NCI-H526 (cell line): ENCODE measurements around the gene DMBT1.
A peak's percentile ranks its signal among the peaks of the same experiment; 100 is the strongest.

Experiments used
- DNase-seq, 2 experiments: peaks; one replicate each; lab custom pipeline; 2025; lab: John Stamatoyannopoulos, UW

The DMBT1 gene

DNA sequence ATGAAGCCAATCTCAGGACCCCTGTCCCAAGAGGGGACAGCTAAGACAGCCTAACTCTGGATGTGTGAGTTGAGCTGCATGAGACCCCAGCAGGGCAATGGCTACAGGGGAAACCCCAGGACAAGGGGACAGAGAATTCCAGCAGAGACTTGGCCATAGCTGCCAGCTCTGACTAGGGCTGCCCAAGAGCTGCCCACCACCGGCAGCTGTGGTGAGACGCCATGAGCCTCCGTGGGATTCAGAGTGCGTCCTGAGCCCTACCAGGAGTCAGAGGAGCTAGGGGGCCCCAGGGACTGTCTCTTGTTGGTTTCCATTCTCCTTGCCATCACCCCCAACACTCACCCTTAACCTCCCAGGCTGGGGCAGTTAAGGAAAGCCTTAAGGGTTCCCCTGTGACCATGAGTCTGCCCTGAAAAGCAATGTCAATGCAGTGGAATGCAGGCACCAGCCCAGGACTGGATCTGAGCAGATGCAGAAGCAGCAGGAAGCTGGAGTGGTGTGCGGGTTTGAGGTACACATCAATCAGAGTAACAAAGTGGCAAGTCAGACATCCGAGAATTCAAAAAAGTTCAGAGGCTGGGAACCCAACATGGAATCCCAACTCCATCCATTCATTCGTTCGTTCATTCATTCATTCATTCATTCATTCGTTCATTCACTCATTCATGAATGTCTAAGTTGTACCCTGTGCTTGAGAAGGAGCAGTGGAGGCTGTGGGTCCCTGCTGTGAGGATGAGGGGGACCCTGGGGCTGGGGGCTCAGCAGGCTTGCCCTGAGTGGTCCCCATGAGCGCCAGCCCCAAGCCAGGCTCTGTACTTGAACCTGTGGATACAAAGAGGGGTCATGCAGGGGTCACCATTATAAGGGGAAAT is 86.2 kb downstream of the DMBT1 start:
- no peak for DNase-seq

DNA sequence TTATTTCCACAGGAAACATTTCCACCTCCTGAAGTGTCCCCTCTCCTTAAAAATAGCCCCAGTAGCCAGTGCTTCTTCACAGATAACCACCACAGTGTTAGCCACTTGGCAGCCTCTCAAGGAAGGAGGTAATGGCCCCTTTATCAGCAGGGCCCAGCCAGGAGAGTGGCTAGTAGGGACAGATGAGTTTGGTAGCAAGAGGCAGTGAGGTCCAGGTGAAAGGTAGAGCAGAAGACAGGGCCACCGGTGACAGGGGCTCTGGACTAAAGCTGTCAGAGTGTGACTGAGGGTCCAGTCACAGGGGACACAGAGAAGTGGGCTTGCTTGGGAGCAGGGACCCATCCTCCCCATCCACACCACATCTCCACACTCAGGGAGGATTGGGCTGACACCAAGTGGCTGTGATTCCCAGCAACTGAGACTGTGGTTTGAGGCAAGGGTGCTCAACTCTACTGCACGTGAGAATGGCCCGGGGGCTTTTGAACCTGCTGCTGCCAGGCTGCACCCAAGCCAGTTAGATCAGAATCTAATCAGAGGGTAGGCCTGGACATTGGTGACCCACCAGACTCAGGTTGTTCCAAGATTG is 86.9 kb downstream of the DMBT1 start:
- no peak for DNase-seq

DNA sequence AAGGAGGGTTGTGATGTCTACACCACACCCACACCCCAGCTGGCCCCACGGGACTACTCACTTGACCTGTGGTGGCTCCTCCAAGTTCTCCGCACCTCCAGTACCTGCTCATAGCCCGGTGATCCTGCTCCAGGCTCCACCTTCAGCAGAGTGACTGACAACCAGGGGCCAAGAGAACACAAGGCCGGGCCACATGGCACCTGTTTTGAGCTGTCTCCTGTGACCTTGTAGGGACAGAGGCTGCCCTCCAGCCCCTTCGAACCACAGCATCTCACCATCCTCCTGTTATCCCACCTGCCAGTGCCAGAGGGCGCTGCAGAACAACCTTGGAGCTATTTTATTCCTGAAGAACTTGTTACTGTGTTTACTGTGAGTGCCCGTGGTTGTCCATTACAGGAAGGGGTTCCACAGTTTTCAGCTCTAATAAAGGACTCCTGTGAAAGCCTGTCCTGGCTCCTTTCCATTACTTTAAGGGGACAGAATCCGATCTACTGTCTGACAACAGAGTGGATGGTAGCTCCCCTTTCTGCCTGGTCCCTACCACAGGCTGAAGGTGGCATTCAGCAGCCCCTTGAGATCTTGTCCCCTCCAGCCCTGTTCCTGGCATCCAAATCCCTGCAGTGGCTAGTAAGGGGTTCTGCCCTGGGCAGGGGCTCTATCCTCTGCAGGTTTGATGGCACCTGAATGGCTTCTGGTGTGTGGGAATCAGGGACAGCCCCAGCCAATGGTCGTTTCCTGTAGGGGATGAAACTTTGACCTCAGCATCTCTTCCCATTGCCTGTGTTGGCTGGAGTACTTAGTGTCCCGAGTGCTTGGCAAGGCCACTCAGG is 88.3 kb downstream of the DMBT1 start:
- DNase-seq: peak; percentile 22 to 62

DNA sequence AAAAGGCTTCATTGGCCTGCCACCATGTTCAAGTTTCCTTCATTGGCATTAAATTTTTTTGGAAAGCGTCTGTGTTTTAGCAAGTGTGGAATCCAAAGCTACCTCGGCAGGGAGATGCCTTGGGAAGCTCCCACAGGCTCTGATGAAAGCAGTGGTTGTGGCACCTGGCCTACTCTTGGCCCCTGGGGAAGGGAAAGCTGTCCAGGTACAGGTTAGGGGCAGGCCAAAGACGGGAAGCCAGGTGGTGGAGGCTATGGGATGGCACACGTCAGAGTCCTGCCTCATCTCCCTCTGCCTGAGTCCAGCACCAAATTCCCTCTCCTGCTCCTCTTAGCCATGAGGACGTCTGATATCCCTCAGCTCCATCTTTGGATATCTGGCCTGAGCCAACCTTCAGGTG is 89.3 kb downstream of the DMBT1 start:
- no peak for DNase-seq

DNA sequence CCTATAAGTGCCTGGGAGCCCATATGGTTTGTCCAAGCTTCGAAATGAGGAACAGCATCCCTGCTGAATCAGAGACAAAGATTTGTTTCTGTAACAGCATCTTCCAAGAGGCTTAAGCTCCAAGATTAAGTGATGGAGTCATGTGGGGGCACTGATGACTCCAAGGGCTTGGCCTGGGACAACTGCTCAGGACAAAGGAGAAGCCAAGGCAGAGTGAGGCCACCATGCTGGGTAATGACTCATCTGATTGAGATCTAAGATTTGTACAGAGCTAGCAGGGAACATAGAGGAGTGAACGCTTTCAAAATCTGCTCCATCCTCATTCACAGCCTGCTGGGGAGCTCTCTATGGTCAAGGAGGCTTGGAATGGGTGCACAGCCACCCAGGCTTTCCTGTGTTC is 89.8 kb downstream of the DMBT1 start:
- no peak for DNase-seq

DNA sequence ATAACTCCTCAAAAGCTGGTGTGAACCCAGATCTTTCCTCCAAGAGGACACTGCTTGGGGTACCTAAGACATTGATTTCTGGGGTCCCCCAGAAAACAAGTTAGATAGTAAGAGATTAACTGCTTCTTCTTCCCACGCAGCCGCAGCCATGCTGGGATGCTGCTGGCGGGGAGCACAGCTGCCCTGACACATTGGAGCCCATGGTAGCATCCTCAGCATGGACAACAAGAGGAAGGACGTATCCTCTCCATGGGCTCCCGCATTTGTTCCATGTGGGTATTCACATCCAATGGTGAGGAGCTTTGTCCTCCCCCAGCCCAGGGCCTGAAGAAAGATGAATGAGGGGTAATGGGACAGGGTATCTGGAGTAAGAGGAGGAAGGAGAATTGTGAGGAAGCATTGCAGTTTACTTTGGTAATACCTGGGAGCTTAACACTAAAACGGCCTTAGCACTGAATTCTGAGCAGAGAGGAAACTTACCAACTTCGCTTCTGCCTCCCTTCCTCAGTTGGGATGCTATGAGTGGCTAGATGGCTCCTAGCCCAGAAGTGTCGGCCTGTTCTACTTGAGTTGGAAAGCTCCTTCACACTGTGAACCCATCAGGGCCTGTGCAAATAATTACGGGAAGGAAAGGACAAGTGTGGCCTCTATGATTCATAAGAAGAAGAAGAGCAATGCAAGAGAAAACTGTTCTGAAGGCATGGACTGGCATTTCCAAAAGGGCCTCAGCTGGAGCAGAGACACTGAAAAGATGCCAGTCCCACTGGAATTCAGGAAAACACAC is 95.2 kb downstream of the DMBT1 start:
- DNase-seq: no peak

DNA sequence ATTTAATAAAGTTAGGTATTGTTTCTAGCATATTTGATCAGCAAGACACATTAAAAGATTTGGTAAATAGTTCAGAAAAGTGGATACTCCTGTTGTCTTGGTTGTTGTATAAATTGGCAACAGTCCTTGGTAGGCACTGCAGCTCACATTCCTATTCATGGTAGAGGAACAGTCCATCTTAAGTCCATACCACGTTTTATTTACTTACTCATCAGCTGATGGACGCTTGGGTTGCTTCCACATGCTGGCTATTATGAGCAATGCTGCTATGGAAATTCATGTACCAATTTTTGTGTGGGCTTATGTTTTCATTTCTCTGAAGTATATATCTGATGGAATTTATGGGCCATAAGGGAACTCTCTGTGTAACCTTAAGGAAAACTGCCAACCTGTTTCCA is 95.8 kb downstream of the DMBT1 start:
- DNase-seq: no peak

DNA sequence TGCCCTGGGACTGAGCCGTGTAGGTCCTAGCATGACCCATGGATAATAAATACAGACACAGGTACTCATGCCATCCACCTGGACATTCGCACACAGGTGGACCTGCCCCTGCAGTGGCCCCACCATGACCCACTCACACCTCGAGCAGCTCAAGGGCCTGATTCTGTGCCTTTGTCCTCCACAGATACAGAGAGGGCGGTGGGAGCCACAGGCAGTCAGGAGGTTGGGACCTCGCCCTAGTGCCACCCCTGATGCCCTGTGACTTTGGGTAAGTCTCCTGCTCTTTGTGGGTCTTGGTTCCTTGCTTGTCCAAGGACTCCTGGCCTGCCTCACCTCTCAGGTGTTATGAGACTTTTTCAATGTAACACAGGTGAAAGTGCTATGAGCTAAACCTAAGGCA is 96.2 kb downstream of the DMBT1 start:
- no peak for DNase-seq

DNA sequence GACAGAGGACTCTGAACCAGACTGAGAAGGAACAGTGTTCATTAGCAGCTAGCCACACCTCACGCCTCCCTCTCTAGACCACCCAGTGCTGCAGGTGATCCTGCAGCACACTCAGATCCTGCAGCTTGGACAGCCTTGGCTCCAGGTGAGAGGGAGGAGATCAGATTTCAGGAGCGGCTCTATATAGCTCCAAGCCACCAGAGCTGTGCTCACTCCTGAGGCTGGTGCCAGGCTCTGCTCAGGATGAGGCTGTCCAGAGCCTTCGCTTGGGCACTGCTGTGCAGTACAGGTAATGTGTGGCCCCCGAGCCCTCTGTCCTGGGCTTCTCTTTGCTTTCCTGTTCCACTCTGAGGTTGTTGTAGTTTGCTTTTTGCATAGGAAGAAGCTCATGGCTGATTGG is 96.7 kb downstream of the DMBT1 start:
- DNase-seq: no peak

DNA sequence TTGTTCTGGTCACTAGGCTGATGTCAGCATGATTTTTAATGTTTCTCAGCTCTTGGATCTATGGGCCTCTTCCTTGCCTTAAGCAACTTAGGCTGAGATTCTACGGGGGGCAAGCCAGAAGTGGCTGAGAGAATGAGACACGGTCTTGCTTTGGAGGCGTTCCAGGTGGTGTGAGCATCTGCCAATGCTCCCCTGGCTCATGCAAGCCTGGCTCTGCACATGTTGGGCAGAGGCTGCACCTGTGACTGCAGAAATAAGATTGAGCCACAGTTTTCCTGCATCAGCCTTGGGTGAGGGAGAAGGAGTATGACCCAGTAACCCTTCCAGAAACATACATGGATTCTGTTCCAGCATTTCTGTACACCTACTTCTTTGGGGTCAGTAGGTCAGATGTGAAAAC is 97.2 kb downstream of the DMBT1 start:
- no peak for DNase-seq

DNA sequence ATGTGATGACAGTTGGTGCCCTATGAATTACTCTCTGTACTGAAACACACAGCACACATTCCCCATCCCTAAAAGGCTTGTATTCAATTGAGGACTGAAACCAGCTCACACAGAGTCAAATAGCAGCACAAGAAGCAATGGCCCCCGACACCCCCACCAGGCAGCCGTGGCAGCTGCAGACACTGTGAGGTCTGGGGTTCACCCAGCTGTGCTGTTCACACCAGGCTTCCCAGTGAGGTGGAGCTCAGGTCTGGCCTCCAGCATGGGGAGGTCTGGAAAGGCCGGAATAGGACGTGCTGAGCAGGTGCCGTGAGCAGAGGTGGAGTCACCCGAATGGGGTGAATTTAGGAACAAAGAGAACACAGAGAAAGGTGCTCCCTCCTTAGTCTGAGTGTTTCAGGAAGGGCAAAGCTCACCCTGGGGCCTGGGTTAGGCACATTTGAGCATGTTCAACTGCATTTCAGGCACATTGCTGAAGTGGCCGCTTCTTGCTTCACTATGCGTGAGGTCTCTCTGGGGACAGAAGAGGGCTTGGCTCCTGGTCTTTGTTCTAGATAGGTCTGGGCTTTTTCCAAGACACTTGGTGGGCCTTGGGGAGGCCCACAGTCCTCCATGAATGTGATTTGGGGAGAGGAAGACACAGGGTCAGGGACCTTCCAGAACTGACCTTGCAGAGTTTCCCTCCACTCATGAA is 97.9 kb downstream of the DMBT1 start:
- DNase-seq: no peak

DNA sequence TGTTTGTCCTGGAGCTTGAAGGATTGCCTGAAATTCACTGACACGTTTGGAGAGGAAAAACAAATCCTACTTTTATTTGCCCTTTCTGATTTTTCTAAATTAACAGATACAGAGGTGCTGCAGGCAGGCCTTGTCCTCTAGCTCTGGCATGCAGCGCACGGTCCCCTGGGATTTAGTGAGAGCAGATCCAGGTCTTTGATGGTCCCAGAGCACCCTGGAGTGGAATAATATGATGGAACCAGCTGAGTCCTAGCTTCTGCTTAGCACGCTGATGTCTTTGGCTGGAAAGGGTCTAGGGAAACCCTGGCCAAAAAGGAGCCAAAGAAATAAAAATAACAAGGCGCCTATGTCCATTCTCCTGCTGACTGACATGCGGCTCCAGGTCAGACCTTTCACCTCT is 98.6 kb downstream of the DMBT1 start:
- DNase-seq: no peak

DNA sequence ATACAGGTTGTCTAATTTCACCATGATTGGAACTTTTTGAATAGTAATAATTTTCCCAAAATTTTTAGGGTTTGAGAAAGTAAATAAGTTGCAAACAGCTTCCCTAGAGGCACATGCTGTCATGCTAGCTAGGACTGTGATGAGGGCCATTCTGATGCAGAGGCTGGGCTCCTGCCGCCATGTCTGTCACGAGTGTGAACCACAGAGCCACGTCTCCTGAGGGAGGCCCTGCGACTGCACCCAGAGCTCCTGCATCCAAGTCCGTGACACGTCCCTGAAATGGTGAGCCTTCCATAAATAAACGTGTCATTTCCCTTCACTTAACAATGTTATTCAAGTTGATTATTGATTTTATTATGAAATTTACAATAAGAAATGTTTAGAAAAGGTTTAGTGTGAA is 99.1 kb downstream of the DMBT1 start:
- DNase-seq: no peak

DNA sequence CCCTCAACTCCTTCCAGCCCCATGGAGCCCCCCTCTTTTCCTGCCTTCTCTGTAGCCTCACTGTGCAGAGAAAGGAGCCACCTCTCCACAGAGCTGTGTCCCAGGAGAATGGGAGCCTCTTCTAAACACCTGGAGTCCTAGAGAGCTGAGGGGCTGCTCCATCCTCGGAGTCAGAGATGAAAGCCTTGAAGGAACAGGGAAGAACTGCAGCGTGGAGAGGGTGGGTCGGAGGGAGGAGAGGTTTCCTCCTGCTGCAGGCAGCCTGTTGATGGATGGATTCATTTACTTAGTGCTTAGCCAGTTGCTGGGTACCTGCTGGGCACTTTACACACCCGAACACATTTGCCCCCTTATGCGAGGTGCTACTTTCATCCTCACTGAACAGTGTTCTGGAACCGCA is 100.1 kb downstream of the DMBT1 start:
- DNase-seq: no peak

DNA sequence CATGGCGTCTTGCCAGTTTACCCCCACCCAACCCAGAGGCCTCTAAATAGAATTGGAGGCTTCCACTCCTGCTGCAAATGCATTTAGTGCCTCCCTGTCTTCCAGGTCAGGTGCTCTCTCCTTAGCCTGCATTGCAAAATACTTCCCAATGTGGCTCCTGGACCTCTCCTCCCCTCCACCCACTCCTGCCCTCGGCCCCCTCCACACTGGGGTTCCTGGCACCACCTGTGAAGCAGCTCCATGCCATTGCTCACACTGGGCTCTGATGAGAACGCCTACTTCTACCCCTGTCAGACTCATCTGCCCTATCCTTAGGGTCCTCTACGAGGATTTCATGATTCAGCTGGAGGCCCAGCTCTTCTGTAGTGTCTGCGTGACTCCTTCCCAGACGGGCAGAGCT is 101.7 kb downstream of the DMBT1 start:
- no peak for DNase-seq

DNA sequence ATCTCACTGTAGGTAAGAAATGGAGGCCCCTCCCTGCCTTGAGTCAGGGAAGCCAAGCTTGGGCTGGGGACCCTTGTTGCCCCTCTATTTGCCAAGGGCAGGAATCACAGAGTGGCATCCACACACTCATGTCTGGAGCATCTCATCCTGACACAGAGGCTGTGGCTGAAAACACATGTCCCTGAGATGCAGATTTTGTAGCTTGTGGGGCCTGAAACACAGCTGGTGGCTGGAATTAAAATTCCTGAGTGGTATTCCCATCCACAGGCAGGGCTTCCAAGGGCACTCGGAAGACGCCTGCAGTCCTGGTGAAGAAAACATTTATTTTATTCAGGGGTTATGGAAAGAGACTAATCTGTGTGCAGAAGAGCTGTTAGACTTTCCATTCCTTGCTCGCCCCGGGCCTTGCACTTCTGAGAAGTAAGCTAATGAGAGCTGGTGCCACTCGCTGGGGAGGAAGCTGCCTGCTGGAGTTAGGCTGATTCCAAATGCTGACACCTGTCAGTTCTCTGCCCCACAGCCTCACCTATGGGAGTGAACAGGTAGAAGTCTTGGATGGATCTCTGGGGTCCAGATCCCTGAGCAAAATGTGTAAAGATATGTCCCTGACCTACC is 103.1 kb downstream of the DMBT1 start:
- no peak for DNase-seq

DNA sequence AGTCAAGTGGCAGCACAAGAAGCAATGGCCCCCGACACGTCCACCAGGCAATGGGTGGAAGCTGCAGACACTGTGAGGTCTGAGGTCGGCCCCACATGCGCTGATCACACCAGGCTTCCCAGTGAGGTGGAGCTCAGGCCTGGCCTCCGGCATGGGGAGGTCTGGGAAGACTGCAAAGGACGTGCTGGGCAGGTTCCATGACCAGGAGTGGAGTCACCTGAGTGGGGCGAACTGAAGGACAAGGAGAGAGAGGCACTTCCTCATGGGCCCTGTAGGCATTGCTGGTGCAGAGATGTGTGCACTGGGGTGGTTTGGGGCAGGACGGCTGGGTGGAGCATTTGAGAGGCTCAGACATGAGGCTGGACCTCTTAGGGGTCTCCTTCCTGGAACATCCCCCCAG is 103.9 kb downstream of the DMBT1 start:
- DNase-seq: no peak

DNA sequence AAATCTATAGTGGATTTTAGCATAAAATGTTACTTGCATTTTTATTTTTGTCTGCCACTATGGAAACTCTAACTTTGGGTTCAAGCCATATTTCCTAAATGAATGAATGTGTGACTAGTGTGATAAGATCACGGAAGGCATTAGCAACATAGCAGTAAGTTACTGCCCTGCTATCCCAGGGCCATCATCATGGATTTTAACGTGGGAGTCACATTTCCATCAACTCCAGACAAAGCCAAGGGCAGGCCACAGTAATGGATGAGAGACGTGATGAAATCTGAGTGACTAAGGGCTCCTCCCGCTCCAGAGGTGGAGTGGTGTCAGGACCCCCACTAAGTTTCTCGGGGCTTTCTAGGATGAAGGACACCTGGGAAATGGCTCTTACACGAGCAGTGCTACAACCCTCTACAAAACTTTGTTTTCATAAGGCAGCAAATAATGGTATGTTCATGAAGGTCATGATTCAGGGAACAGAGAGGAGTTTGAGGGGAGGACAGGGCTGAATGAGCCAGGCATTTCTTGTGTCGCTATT is 104.8 kb downstream of the DMBT1 start:
- no peak for DNase-seq

DNA sequence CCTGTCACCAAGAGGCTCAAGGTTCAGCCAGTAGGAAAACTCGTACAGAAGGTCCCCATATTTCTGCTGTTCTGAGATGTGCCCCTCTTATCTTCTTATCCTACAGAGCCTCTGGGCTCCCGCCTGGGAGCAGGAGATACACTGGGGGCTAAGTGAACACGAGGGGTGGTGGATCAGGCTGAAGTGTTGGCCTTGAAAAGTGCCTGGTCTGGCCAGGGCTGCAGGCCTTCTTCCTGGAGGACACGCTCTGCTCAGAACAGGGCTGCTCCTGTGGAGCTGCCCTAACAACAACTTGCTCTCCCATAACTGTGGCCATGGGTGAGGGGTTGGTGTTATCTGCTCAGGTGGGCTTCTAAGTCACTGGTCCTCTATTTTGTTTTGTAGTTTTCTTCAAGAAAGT is 105.4 kb downstream of the DMBT1 start:
- DNase-seq: no peak

DNA sequence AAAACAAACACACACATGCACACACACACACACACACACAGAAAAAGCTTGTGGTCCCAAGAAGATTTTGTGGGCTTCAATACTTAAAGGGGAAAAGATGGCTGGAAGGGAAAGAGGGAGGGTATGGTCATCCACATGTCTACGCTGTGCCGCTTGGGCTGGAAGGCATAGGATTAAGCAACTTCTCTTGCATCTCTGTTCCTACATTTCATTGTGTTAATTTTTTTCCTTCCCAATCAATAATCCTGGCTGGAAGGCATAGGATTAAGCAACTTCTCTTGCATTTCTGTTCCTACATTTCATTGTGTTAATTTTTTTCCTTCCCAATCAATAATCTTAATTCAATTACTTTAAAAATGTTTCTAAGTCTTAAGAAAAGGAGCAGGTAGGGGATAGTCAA is 108.5 kb downstream of the DMBT1 start:
- no peak for DNase-seq

DNA sequence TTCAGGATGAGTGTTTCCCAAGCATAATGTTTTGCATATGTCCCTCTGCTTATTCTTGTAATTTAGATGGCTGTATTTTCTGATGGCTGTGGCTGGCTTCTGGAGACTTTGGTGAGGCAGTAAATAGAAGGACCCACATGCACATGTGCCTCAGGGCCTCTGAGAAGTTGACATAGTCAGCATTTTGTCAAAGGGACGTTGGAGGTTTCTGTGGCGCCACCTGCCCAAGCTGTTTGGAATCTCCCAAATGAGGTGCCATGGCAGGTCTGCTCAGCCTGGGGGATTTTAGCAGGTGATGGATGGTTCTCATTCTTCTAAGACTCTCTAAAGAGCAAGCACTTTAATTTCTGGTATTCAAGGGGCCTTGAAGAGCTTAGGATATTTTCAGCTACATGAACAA is 109.3 kb downstream of the DMBT1 start:
- peak in 1 of 2 experiments; percentile 34 for DNase-seq
